Skin of body (tissue), 2 donors: Measurements from ENCODE around the gene AMN1. TPM values are rescaled to one million over a fixed set of nuclear protein-coding genes. Genes with fewer than 3 reads are reported as not detected.
"Not testable (repeated sequence)": the region's sequence is repeated elsewhere in the genome, so short reads cannot be mapped to it uniquely, and the experiment has no call there.

Source experiments
- DNase-seq: peaks from one replicate; lab custom pipeline; 2025; lab: John Stamatoyannopoulos, UW
- total RNA-seq: library from RNA; depleted of rRNA; stranded (reverse); fragments of >200 nt; gene quantifications from one replicate; pipeline ENCODE4 v1.2.3, GENCODE V29; 2014

AMN1 gene
- total RNA-seq: 12.0 TPM

GRCh38 chr12:31728917-31729640, at the start of gene AMN1:
Gene AMN1 (minus strand): TSS chr12:31729021. CDS start chr12:31729008, 13 bp downstream.
- peak; percentile 99 for DNase-seq

GRCh38 chr12:31773867-31774266, 45.0 kb upstream of the AMN1 start:
- no peak for DNase-seq

- no peak for DNase-seq
Measured at GRCh38 chr12:31773223-31773750, 44.5 kb upstream of the AMN1 start.

- DNase-seq: no peak
Measured at GRCh38 chr12:31772685-31773222, 43.9 kb upstream of the AMN1 start.

- DNase-seq: no peak
Measured at GRCh38 chr12:31772186-31772585, 43.4 kb upstream of the AMN1 start.

GRCh38 chr12:31768046-31768445, 39.2 kb upstream of the AMN1 start:
- no peak for DNase-seq

GRCh38 chr12:31765931-31766330, 37.1 kb upstream of the AMN1 start:
- no peak for DNase-seq

- no peak for DNase-seq
Measured at GRCh38 chr12:31759632-31760459, 31.0 kb upstream of the AMN1 start.

- DNase-seq: not testable (repeated sequence)
Measured at GRCh38 chr12:31758297-31758696, 29.5 kb upstream of the AMN1 start.

GRCh38 chr12:31756977-31757420, 28.2 kb upstream of the AMN1 start:
- no peak for DNase-seq

GRCh38 chr12:31752450-31752849, 23.6 kb upstream of the AMN1 start:
- DNase-seq: no peak

- DNase-seq: no peak
Measured at GRCh38 chr12:31751085-31751484, 22.3 kb upstream of the AMN1 start.

GRCh38 chr12:31750747-31751039, 21.9 kb upstream of the AMN1 start:
- no peak for DNase-seq

GRCh38 chr12:31749024-31749704, 20.3 kb upstream of the AMN1 start:
- no peak for DNase-seq

GRCh38 chr12:31745242-31745641, 16.4 kb upstream of the AMN1 start:
- no peak for DNase-seq

GRCh38 chr12:31744363-31744762, 15.5 kb upstream of the AMN1 start:
- DNase-seq: not testable (repeated sequence)

- DNase-seq: no peak
Measured at GRCh38 chr12:31742891-31743290, 14.1 kb upstream of the AMN1 start.

- DNase-seq: no peak
Measured at GRCh38 chr12:31740628-31741027, 11.8 kb upstream of the AMN1 start.

GRCh38 chr12:31737763-31738162, 8.9 kb upstream of the AMN1 start:
- DNase-seq: no peak

- no peak for DNase-seq
Measured at GRCh38 chr12:31737345-31737744, 8.5 kb upstream of the AMN1 start.

- DNase-seq: no peak
Measured at GRCh38 chr12:31736472-31736871, 7.7 kb upstream of the AMN1 start.
